ENCODE measurements around the gene OR51G1.
"Not testable (repeated sequence)": the region's sequence is repeated elsewhere in the genome, so short reads cannot be mapped to it uniquely, and the experiment has no call there.

OR51G1 gene

GRCh38 chr11:4924239-4924638, at the start of gene OR51G1:
TSS of gene OR51G1 (minus strand) at chr11:4924339. CDS start at chr11:4924339, 0 bp downstream.
- TF ChIP-seq CTCF (IDR thresholded peaks at IDR 0.05; ENCODE audit: borderline replicate concordance, insufficient read depth, low read depth, low read length) = no peak
- no peak within 1 kb of the TSS for H3K4me3 ChIP-seq (ENCODE audit: low read depth, low read length)

- no peak for TF ChIP-seq CTCF (IDR thresholded peaks at IDR 0.05; ENCODE audit: borderline replicate concordance, insufficient read depth, low read depth, low read length)
- H3K4me3 ChIP-seq (ENCODE audit: low read depth, low read length) = no peak overlapping the region
These were observed 38.7 kb upstream of the OR51G1 start for GRCh38 chr11:4962816-4963215.

GRCh38 chr11:4960877-4961276, 36.7 kb upstream of the OR51G1 start:
- H3K4me3 ChIP-seq (ENCODE audit: low read depth, low read length) = no peak overlapping the region
- no peak for TF ChIP-seq CTCF (IDR thresholded peaks at IDR 0.05; ENCODE audit: borderline replicate concordance, insufficient read depth, low read depth, low read length)

- no peak overlapping the region for H3K4me3 ChIP-seq (ENCODE audit: low read depth, low read length)
- TF ChIP-seq CTCF (IDR thresholded peaks at IDR 0.05; ENCODE audit: borderline replicate concordance, insufficient read depth, low read depth, low read length) = no peak
These were observed 33.3 kb upstream of the OR51G1 start for GRCh38 chr11:4957396-4957795.

GRCh38 chr11:4955613-4956012, 31.5 kb upstream of the OR51G1 start, which contains the start of gene OR51A2:
TSS of gene OR51A2 (minus strand) at chr11:4955713. CDS start at chr11:4955713, 0 bp downstream.
- not testable (repeated sequence) for H3K4me3 ChIP-seq (ENCODE audit: low read depth, low read length)

GRCh38 chr11:4947505-4947904, 23.4 kb upstream of the OR51G1 start, which contains the start of gene OR51A4:
TSS of gene OR51A4 (minus strand) at chr11:4947605. CDS start at chr11:4947100, 505 bp downstream.
- no peak for TF ChIP-seq CTCF (IDR thresholded peaks at IDR 0.05; ENCODE audit: borderline replicate concordance, insufficient read depth, low read depth, low read length)
- no peak within 1 kb of the TSS for H3K4me3 ChIP-seq (ENCODE audit: low read depth, low read length)

- H3K4me3 ChIP-seq (ENCODE audit: low read depth, low read length) = no peak overlapping the region
- TF ChIP-seq CTCF (IDR thresholded peaks at IDR 0.05; ENCODE audit: borderline replicate concordance, insufficient read depth, low read depth, low read length) = no peak
These were observed 12.6 kb upstream of the OR51G1 start for GRCh38 chr11:4936745-4937144.

- no peak for TF ChIP-seq CTCF (IDR thresholded peaks at IDR 0.05; ENCODE audit: borderline replicate concordance, insufficient read depth, low read depth, low read length)
- H3K4me3 ChIP-seq (ENCODE audit: low read depth, low read length) = no peak overlapping the region
These were observed 8.6 kb upstream of the OR51G1 start for GRCh38 chr11:4932751-4933150.

Data from GM12875 (cell line).